ENCODE measurements around the gene FAM161A. TPM values are rescaled to one million over a fixed set of nuclear protein-coding genes. Genes with fewer than 3 reads are reported as not detected.

FAM161A gene
- 1.5 and 1.7 TPM in 2 replicates for total RNA-seq

GRCh38 chr2:61853847-61854563 is at the start of gene FAM161A:
Gene FAM161A (minus strand): TSS chr2:61854060. CDS start chr2:61854041, 19 bp downstream.

GRCh38 chr2:61888267-61889055 is 34.6 kb upstream of the FAM161A start, which contains the start of gene CCT4:
Gene CCT4 (minus strand): TSS chr2:61888656. CDS start chr2:61888507, 149 bp downstream.

Other genes starting within 250 kb of the FAM161A start
- gene CCT4, start 34.6 kb upstream of the FAM161A start, total RNA-seq, result 202 and 203 TPM in 2 replicates
- gene COMMD1, start 51.6 kb upstream of the FAM161A start, total RNA-seq, result 60.8 and 76.6 TPM in 2 replicates